Pulmonary artery endothelial cell (primary cell): ENCODE data around the gene COX7A1. TPM values are rescaled to one million over a fixed set of nuclear protein-coding genes. Genes with fewer than 3 reads are reported as not detected.
"Not testable (repeated sequence)": the region's sequence is repeated elsewhere in the genome, so short reads cannot be mapped to it uniquely, and the experiment has no call there.

Experiments used
- DNase-seq: peaks from one replicate; pipeline ENCODE4 v3.0.0-alpha.2; 2011; ENCODE audit warnings: low read depth, low spot score
- total RNA-seq: library from RNA; depleted of rRNA; stranded (reverse); fragments of >200 nt; gene quantifications from 2 replicates; pipeline ENCODE4 v1.2.3, GENCODE V29; 2014

The COX7A1 gene
- total RNA-seq, 1 donor from 2014 or later, result 6.6 TPM

GRCh38 chr19:36142046-36142445 is 10.2 kb downstream of the COX7A1 start:
- no peak for DNase-seq

DNA sequence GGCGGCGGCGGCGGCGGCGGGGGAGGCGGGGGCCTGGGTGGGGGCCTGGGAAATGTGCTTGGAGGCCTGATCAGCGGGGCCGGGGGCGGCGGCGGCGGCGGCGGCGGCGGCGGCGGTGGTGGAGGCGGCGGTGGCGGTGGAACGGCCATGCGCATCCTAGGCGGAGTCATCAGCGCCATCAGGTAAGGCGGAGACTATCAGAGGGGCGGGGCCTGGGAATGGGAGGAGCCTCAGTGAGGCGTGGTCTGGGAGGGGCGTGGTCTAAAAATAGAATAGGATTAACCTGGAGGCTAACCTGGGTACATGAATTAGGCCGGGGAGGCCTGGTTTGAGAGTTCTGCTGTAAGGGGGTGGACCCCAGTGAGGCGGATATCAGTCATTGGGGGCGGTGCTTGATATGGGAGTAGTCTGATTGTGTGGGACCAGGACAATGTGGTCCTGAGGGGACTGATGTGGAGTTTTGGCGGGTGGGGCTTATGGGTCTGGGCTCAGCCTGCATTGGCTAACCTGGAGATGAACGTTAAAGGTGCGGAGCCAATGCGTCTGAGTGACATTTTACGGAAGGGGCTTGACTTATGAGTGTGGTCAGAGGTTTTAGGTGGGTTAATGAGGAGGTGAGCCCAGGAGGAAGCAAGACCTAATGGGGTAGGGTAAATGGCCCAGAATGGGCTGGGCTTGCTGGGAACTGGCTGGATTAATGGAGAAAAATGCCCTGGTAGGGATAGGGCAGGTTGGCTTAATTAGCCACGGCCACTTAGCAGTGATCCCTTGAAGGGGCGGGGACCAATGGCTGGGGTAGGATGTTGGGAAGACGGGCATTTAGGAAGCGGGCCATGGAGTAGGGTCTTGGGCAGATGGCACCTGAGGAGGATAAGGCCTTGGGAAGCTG is 11.0 kb downstream of the COX7A1 start:
- peak; percentile 64 for DNase-seq

- no peak for DNase-seq
These were observed 11.8 kb downstream of the COX7A1 start for GRCh38 chr19:36140304-36141038.

DNA sequence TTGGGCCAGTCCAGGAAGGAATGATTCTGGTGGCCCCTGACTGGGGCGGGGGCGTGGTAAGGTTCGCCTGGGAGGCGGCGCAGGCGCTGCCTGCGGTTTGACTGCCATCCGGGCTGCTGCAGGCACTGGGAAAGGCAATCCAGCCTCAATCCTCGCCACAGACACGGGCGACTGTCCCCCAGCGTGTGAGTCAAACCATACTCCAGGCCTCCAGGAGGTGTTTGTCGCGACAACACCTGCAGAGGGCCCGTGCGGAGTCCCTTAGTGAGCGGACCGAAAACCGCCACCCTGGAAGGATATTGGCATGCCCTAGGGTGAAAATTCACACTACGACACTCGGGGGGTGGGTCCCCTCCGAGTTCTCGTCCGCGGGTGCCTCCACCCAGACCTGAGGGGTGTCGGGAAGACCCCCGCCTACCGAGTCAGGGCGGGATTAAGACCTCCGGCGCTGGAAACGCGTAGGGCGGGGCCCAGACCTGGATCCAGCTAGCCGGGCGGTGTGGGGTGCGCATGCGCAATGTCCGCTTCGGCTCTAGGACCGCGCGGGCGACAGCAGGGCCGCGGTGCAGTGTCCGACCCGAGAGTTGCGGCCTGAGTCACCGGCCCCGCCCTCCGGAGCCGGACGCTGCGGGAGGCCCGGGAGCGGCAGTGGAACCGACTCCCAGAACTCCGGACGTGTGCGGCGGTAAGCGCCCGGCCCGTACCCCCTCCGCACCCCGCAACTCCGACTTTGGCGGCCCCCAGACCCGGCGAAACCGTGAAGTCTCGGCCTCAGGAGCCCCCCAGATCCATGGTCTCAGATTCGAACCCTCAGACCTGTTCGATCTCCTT is 12.6 kb downstream of the COX7A1 start, which contains the start of gene CAPNS1:
Gene CAPNS1, plus strand, starts transcription at position 594 of the 831 bp plus-strand sequence. CDS start 946 bp downstream, outside the sequence.
- peak; percentile 79 for DNase-seq

DNA sequence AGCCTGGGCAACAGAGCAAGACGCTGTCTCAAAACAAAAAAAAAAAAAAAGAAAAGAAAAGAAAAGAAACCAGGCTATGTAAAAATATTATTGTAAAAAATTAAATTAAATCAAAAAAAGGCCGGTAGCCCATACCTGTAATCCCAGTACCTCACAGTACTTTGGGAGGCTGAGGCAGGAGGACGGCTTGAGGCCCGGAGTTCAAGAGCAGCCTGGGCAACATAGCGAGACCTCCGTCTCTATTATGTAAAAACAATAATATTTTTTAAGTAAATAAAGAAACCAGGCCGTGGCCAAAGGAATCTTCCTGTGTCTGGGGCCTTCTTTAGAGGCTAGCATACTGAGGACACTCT is 13.2 kb downstream of the COX7A1 start:
- DNase-seq, result no peak

- no peak for DNase-seq
These were observed 15.1 kb downstream of the COX7A1 start for GRCh38 chr19:36136964-36137686.

DNA sequence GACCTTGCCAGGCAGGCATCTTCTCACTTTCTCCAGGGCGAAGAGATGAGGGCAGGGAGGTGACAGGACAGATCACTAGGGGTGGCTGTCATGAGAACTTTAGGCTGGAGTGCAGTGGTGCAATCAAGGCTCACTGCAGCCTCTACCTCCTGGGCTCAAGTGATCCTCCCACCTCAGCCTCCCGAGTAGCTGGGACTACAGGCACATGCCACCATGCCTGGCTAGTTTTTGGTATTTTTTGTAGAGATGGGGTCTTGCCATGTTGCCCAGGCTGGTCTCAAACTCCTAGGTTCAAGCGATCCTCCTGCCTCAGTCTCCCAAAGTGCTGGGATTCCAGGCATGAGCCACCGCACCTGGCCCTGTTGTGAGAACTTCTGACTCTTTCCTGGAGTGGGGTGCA is 17.4 kb downstream of the COX7A1 start:
- not testable (repeated sequence) for DNase-seq

GRCh38 chr19:36131221-36131620 is 21.0 kb downstream of the COX7A1 start:
- DNase-seq, result not testable (repeated sequence)

DNA sequence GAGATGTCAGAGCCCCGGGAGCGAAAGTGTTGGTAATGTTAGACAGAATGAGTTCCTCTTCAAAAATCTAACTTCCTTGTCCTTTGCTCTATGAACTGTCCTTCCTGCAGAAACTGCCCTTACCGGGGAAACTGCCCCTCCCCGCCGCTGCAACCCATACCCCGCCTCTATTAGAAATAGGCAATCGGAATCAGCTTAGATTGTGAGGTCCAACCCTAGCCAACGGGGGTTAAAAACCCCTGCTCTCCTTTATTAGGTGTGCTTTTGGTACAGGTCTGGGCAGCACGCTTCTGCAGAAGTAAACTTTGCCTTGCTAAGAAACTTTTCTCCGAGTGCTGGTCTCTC is 23.9 kb downstream of the COX7A1 start:
- DNase-seq, result no peak

DNA sequence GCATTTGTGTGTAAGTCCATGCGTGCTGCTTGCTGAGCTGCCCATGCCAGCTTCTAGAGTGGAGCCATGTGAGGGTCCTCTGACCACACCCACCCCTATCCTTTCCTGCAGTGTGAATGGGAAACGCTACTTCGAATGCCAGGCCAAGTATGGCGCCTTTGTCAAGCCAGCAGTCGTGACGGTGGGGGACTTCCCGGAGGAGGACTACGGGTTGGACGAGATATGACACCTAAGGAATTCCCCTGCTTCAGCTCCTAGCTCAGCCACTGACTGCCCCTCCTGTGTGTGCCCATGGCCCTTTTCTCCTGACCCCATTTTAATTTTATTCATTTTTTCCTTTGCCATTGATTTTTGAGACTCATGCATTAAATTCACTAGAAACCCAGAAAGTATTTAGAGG is 26.7 kb downstream of the COX7A1 start:
- no peak for DNase-seq

- no peak for DNase-seq
These were observed 30.6 kb downstream of the COX7A1 start for GRCh38 chr19:36121486-36122124.

GRCh38 chr19:36120984-36121358 is 31.3 kb downstream of the COX7A1 start:
- no peak for DNase-seq

- no peak for DNase-seq
These were observed 31.9 kb downstream of the COX7A1 start for GRCh38 chr19:36120092-36120983.

DNA sequence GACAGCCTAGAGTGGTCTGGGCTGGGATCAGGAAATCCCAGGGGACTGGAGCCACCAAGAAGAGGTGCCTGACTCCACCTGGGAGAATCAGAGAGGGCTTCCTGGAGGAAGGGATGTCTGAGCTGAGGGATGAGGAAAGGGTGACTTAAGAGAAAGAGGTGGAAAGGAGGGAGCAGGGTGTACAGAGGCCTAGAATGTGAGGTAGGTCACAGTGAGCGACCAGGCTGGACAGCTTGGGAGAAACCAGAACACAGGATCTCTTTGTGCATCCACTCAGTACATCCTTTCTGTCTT is 36.0 kb downstream of the COX7A1 start:
- no peak for DNase-seq

- no peak for DNase-seq
These were observed 36.5 kb downstream of the COX7A1 start, which contains the start of gene TBCB for GRCh38 chr19:36115453-36116343. Gene TBCB (plus strand): TSS chr19:36115468. CDS start chr19:36115561, 93 bp downstream.

GRCh38 chr19:36114721-36115452 is 37.4 kb downstream of the COX7A1 start, which contains the start of gene POLR2I:
Gene POLR2I (minus strand): TSS chr19:36114875. CDS start chr19:36114856, 19 bp downstream.
- DNase-seq, result peak; percentile 100

DNA sequence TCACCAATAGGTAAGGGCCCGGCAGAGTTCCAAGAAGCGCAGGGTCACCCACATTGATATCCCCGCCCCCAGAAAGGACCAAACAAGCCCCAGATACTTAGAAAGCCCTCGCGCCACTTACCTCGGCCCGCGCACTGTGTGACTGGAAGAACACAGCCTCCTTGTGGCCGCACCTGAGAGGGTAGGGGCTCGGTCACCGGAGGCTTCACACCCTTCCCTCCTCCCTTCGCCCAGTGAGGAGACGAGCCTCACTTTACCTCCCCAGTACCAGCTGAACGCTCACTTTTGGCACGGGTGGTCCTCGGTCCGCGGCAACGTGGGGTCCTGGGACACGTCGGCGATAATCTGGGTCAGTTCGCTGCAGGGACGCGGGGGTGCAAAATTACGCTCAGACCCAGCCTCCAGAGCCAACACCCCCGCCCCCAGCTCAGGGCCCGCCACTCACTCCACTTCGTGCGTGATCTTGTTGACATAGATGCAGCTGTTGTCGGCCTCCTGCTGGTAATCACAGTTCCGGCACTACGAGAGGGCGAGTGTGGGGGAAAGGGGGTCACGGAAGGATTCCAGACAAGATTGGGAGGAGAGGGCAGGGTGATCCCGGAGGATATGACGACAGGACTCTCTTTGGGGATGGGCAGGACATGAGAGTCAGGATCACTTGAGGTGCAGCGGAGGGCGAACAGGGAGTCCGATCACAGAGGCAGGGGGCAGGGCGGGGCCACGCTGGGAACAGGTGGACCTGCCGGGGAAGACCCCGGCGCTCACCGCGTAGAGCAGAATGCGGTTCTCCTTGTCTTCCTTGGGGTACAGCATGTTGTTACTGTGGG is 38.1 kb downstream of the COX7A1 start:
- DNase-seq, result no peak
